ENCODE results near the gene FFAR1.
A peak's percentile ranks its signal among the peaks of the same experiment; 100 is the strongest.
"Not testable (repeated sequence)": the region's sequence is repeated elsewhere in the genome, so short reads cannot be mapped to it uniquely, and the experiment has no call there.

Gene FFAR1

DNA sequence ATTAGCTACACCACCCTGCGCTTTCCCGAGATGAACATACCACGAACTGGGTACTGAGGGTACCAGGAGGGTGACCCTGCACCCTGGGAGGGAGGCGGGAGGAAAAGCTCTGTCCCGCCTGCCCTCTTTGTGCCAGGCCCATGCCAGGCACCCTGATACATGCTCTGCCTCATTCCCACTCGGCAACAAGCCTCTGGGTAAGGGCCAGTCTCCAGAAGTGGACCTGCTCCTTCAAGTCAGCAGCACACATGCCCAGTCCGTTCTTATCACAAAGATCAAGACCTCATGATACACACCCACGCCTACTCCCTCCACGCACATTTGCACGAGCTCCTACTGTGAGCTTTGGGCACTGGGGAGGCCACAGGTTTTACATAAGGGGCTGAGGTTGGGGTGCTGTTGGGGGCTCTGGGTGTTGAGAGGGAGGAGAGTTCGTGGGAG is 2.0 kb upstream of the FFAR1 start:
- DNase-seq = no peak

DNA sequence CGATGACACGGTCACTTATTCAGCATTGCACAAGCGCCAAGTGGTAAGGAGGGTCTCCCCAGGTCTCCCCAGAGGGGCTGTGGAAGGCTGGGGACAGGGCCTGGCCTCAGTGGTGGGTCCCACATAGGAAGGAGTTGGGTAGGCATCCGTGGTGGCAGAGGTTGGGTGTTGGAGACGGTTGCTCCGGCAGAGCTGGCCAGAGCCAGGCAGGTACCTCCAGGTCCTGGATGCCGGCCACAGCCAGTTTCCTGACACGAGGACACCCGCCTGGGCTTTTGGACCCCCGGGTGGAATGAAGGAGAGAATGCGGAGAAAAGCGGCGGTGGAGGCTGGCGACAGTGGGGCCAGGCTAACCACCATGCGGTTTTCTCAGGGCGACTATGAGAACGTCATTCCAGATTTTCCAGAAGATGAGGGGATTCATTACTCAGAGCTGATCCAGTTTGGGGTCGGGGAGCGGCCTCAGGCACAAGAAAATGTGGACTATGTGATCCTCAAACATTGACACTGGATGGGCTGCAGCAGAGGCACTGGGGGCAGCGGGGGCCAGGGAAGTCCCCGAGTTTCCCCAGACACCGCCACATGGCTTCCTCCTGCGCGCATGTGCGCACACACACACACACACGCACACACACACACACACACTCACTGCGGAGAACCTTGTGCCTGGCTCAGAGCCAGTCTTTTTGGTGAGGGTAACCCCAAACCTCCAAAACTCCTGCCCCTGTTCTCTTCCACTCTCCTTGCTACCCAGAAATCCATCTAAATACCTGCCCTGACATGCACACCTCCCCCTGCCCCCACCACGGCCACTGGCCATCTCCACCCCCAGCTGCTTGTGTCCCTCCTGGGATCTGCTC is 1.3 kb upstream of the FFAR1 start:
- no peak for DNase-seq

DNA sequence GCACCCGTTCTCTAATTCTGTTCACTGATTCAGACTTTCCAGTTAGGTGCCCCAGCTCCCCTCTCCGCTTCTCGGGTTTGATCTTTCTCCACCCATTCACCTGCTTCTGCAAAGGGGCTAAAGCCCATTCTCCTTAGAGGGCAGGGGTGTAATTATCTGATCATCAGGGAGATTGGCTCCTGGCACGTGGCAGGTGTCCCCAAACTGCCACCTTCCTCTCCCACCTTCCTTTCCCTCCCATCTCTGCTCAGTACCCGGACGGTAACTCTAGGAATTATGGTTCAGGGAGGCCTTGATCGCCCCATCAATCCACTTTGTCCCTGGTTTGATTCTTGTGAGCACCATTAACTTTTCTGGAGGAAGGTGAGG is 212 bp downstream of the FFAR1 start:
- no peak for DNase-seq

- DNase-seq = no peak
These were observed 1.4 kb downstream of the FFAR1 start for GRCh38 chr19:35348911-35349611.

DNA sequence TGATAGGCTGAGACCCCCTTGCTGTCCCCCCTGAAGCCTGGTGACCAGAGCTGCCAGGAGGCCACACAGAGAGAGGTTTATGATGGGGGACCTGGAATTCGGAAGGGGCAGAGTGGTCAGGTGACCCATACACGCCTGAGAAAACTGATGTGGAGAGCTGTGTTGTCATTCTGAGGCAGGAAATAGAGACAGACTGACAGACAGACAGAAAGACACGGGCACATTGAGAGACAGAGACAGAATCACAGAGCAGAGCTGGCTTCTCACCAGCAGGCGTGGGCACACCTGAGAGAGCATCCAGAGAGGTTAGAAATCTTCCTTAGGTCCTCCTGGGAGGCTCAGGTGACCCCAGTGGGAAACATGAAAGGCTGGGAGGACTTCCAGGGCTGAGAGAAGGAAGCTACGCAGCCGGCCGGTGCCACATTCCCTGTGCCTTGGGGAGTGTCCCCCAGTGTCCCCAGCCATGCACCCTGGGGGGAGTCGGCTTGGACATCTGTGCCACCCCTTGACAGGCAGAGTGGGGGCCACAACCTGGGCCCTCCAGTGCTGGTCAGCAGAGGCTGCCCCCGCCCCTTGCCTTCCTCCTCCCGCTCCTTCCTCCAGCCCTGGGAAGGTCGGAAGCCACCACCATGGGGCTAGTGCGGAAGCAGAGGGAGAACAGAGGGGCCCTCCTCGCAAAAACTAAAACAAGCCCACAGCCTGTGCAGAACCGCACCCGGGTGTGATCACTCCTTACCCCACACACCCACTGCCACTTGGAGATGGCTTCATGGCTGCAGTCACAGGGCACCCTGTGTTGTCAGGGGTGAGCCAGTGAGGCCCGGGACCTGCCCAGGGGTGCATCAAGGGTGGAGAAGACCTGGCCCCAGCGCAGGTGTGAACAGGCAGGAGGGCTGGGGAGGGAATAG is 2.2 kb downstream of the FFAR1 start:
- no peak for DNase-seq

GRCh38 chr19:35350591-35350990 is 2.9 kb downstream of the FFAR1 start:
- DNase-seq = no peak

DNA sequence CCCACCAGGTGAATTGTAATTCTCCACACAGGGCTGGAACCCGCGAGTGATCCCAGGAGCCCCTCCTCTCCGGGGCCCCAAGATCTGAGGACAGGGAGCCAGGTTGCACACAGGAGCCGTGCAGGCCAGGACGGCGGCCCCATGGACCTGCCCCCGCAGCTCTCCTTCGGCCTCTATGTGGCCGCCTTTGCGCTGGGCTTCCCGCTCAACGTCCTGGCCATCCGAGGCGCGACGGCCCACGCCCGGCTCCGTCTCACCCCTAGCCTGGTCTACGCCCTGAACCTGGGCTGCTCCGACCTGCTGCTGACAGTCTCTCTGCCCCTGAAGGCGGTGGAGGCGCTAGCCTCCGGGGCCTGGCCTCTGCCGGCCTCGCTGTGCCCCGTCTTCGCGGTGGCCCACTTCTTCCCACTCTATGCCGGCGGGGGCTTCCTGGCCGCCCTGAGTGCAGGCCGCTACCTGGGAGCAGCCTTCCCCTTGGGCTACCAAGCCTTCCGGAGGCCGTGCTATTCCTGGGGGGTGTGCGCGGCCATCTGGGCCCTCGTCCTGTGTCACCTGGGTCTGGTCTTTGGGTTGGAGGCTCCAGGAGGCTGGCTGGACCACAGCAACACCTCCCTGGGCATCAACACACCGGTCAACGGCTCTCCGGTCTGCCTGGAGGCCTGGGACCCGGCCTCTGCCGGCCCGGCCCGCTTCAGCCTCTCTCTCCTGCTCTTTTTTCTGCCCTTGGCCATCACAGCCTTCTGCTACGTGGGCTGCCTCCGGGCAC is 3.9 kb downstream of the FFAR1 start:
- DNase-seq = no peak

DNA sequence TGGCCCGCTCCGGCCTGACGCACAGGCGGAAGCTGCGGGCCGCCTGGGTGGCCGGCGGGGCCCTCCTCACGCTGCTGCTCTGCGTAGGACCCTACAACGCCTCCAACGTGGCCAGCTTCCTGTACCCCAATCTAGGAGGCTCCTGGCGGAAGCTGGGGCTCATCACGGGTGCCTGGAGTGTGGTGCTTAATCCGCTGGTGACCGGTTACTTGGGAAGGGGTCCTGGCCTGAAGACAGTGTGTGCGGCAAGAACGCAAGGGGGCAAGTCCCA is 4.4 kb downstream of the FFAR1 start:
- DNase-seq = no peak

DNA sequence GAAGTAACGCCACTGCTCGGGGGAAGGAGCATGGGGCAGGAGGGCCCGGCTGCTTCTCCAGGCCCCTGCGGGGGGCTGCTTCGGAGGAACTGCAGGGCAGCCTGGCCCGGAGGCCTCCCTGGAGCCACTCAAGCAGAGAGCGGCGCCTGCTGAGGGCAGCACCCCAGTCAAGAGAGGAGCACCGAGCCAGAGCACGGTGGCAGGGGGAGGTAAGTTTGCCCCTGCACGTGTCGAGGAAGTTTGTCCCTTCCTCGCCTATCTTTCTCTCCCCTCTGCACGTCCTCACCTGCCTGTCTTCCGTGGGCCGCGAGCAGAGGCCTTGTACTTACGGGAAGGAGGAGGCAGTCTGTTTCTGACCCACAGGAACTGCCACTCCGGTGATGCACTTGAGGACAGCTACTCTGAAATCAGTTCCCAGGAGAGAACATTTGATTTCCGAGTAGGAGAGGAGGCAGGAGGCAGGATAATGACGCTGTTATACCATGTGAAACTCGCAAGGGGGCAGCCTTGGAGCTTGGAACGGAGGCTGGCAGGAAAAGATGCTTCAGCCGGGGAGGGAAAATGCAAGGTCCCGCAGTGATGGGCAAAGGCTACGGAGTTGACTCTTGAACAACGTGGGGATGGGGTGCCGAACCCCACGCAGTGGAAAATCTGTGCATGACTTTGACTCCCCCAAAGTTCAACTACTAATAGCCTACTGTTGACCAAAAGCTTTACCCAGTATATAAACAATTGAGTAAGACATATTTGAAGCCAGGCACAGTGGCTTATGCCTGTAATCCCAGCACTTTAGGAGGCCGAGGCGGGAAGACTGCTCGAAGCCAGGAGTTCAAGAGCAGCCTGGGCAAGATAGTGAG is 5.0 kb downstream of the FFAR1 start:
- peak; percentile 44 to 67 for DNase-seq

GRCh38 chr19:35353635-35354034 is 5.9 kb downstream of the FFAR1 start:
- no peak for DNase-seq

GRCh38 chr19:35354898-35355297 is 7.2 kb downstream of the FFAR1 start:
- no peak for DNase-seq

GRCh38 chr19:35355791-35356460 is 8.2 kb downstream of the FFAR1 start:
- DNase-seq = no peak

GRCh38 chr19:35357867-35358573 is 10.3 kb downstream of the FFAR1 start, which contains the start of gene FFAR3:
TSS of gene FFAR3 (plus strand) at chr19:35358460. CDS start at chr19:35358891, 431 bp downstream.
- DNase-seq = no peak

DNA sequence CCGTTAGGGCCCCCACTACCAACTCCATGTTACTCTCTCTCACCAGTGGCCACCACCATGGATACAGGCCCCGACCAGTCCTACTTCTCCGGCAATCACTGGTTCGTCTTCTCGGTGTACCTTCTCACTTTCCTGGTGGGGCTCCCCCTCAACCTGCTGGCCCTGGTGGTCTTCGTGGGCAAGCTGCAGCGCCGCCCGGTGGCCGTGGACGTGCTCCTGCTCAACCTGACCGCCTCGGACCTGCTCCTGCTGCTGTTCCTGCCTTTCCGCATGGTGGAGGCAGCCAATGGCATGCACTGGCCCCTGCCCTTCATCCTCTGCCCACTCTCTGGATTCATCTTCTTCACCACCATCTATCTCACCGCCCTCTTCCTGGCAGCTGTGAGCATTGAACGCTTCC is 11.1 kb downstream of the FFAR1 start:
- not testable (repeated sequence) for DNase-seq

DNA sequence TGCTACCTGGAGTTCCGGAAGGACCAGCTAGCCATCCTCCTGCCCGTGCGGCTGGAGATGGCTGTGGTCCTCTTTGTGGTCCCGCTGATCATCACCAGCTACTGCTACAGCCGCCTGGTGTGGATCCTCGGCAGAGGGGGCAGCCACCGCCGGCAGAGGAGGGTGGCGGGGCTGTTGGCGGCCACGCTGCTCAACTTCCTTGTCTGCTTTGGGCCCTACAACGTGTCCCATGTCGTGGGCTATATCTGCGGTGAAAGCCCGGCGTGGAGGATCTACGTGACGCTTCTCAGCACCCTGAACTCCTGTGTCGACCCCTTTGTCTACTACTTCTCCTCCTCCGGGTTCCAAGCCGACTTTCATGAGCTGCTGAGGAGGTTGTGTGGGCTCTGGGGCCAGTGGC is 11.7 kb downstream of the FFAR1 start:
- not testable (repeated sequence) for DNase-seq

GRCh38 chr19:35360081-35360480 is 12.4 kb downstream of the FFAR1 start:
- DNase-seq = not testable (repeated sequence)

DNA sequence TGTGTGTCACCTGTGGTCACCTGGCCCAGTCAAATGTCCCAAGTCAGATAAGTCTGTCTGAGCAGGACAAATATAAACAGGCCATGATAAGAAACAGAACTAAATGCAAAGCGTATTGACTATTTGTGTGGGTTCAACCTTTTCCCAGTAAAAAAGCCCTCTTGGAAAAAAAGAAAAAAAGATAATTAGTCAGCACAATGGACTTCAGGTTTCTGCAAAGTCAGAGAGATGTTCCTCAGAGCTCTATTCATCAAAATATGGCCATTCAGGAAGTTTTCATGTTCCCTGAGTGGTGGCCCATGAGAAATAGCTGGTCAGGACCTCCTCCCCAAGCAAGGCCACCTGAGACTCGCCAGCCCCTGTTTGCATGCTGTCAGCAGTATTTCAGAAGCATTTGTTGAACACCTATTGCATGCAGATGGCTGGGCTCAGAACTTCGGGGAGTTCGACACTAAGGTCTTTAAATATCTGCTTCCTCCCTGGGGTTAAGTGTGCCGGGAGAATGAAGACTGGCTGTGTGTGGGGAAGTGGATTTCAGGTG is 13.2 kb downstream of the FFAR1 start:
- no peak for DNase-seq

DNA sequence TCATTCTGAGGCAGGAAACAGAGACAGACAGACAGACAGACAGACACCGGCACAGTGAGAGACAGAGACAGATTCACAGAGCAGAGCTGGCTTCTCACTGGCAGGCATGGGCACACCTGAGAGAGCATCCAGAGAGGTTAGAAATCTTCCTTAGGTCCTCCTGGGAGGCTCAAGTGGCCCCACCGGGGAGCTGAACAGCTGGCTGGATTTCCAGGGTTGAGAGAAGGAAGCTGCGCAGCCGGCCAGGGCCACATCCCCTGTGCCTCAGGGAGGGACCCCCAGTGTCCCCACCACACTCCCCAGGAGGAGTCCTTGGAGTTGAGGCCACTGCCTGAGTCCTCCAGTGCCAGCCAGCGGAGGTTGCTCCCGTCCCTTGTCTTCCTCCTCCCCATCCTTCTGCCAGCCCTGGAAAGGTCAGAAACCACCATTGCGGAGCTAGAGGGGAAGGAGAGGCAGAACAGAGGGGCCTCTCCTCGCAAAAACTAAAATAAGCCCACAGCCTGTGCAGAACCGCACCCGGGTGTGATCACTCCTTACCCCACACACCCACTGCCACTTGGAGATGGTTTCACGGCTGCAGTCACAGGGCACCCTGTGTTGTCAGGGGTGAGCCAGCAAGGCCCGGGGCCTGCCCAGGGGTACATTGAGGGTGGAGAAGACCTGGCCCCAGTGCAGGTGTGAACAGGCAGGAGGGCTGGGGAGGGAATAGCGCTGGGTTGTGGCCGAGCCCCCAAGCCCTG is 14.7 kb downstream of the FFAR1 start:
- DNase-seq = no peak

DNA sequence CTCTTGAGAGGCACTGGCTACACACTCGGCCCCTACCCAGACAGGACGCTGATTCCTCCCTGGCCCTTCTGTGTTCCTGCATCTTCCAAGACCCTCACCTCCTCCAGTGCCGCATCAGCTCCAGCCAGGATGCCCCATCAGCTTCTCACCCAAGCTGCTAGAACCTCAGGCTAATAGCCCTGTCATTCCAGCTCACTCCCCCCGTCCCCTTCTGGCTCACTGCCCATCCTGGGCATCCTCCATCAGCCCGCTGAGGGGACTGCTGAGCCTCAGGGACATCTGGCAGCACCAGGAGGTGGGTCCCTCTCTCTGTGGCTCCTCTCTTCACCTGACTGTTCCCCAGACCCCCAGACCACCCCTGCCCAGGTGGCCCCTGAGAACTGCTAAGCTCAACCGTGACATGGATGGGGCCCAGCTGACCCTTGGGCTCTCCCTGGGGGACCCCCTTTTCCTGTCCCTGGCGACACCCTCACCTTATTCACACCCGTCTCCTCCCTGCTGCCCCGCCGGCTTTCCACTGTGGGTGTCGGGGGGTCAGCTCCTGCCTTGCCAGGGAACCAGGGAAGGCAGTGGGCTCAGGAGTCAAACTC is 15.4 kb downstream of the FFAR1 start:
- DNase-seq = no peak

Data from NCI-H2081 (cell line).